GM12878 (cell line): ENCODE measurements around the gene UBE2E1. TPM values are rescaled to one million over a fixed set of nuclear protein-coding genes. Genes with fewer than 3 reads are reported as not detected.

Experiments
- ATAC-seq: fragments of 200-7000 bp; cut with Tn5 transposase; 3 replicates; pipeline ENCODE4 v1.9.1; 2020; ENCODE audit warnings: mild to moderate bottlenecking, moderate library complexity
- BruUV-seq: library from RNA; stranded (reverse); fragments of 400-500 nt; replicated peaks from 2 replicates; lab custom pipeline; 2021; lab: Mats Ljungman, UMichigan
- CTCF ChIA-PET: fragments of 300-600 bp; sonication (Branson Sonifier 250); formaldehyde crosslinking; extraction: SDS; loops from one replicate; lab custom pipeline; 2021; ENCODE audit warnings: inconsistent platforms; lab: Yijun Ruan, JAX
- POLR2A ChIA-PET: fragments of 350-600 bp; formaldehyde crosslinking; extraction: SDS; loops from one replicate; lab custom pipeline; 2021; ENCODE audit warnings: inconsistent platforms; lab: Charles Lee
- RAD21 ChIA-PET: fragments of 300-600 bp; sonication (Branson Sonifier 250); formaldehyde crosslinking; loops from one replicate; lab custom pipeline; 2023; ENCODE audit warnings: antibody characterized with exemption; ENCODE audit not compliant: unreplicated experiment; lab: Charles Lee
- SMC1A ChIA-PET: fragments of 300-600 bp; sonication (Branson Sonifier 250); formaldehyde crosslinking; loops from one replicate; lab custom pipeline; 2023; ENCODE audit not compliant: unreplicated experiment, uncharacterized antibody; lab: Charles Lee
- DNase-seq: peaks from one replicate; pipeline ENCODE4 v3.0.0-alpha.2; 2011; ENCODE audit warnings: low read depth, low spot score
- FAIRE-seq: peaks from 3 replicates; lab custom pipeline; 2011; peaks lifted over from hg19 to GRCh38; lab: Jason Lieb, UNC
- H2AFZ ChIP-seq: 2 replicates; pipeline ENCODE4 v1.6.0; 2011; ENCODE audit warnings: low read depth, low read length, control low read depth; ENCODE audit not compliant: control insufficient read depth
- H3K27ac ChIP-seq: 2 replicates; pipeline ENCODE4 v1.5.1; 2011; ENCODE audit warnings: control low read depth; ENCODE audit not compliant: control insufficient read depth, insufficient read depth
- H3K27me3 ChIP-seq, 2 experiments: replicated peaks in 1 of 2; 2 replicates each; pipeline versions ENCODE4 v1.6.0 to v1.6.1; 2011; ENCODE audit warnings: low read length in 1 of 2; ENCODE audit not compliant: control insufficient read depth in 2 of 2, insufficient read depth in 2 of 2
- H3K36me3 ChIP-seq, 2 experiments: 2 replicates each; pipeline ENCODE4 v1.5.1; 2011; ENCODE audit warnings: low read length in 1 of 2; ENCODE audit not compliant: control insufficient read depth in 2 of 2, insufficient read depth in 2 of 2
- H3K4me1 ChIP-seq: 2 replicates; pipeline ENCODE4 v1.6.1; 2011; ENCODE audit warnings: mild to moderate bottlenecking, low read length, moderate library complexity, mixed read lengths; ENCODE audit not compliant: control insufficient read depth, insufficient read depth
- H3K4me2 ChIP-seq: 2 replicates; pipeline ENCODE4 v1.6.0; 2011; ENCODE audit warnings: control low read depth; ENCODE audit not compliant: control insufficient read depth, insufficient read depth
- H3K4me3 ChIP-seq: fragments of 200-600 bp; sonication (generic); 2 replicates; pipeline ENCODE4 v1.5.1; 2016
- H3K79me2 ChIP-seq: 2 replicates; pipeline ENCODE4 v1.6.0; 2011; ENCODE audit warnings: low read length; ENCODE audit not compliant: control insufficient read depth, insufficient read depth
- H3K9ac ChIP-seq: 2 replicates; pipeline ENCODE4 v1.8.0; 2011; ENCODE audit warnings: low read length, control low read depth, mixed read lengths; ENCODE audit not compliant: control insufficient read depth, insufficient read depth
- H3K9me3 ChIP-seq: replicated peaks from 3 replicates; pipeline ENCODE4 v1.5.1; 2011; ENCODE audit warnings: mild to moderate bottlenecking, low read length; ENCODE audit not compliant: control insufficient read depth, insufficient read depth
- H4K20me1 ChIP-seq: 2 replicates; pipeline ENCODE4 v1.6.0; 2011; ENCODE audit not compliant: control insufficient read depth, insufficient read depth
- BMI1 ChIP-seq: fragments of 450-650 bp; IDR thresholded peaks from 2 replicates; pipeline ENCODE4 v1.6.1; 2016; ENCODE audit warnings: mild to moderate bottlenecking, moderate library complexity, borderline replicate concordance
- FOXK2 ChIP-seq: fragments of 450-650 bp; IDR thresholded peaks from 2 replicates; pipeline ENCODE4 v1.6.1; 2017; ENCODE audit warnings: mild to moderate bottlenecking, moderate library complexity
- FOXM1 ChIP-seq: IDR thresholded peaks from 2 replicates; pipeline ENCODE4 v1.6.1; 2012; ENCODE audit warnings: low read depth, mild to moderate bottlenecking, inconsistent platforms, low read length, moderate library complexity
- IKZF1 ChIP-seq: fragments of 450-650 bp; conservative IDR thresholded peaks from 2 replicates; pipeline ENCODE4 v1.6.1; 2017; ENCODE audit warnings: antibody characterized with exemption, mild to moderate bottlenecking
- LARP7 ChIP-seq: fragments of 450-650 bp; IDR thresholded peaks from 2 replicates; pipeline ENCODE4 v1.6.1; 2017; ENCODE audit warnings: mild to moderate bottlenecking
- MTA2 ChIP-seq: fragments of 450-650 bp; IDR thresholded peaks from 2 replicates; pipeline ENCODE4 v1.6.1; 2016; ENCODE audit warnings: low read depth, mild to moderate bottlenecking, moderate library complexity
- SIX5 ChIP-seq: IDR thresholded peaks from 2 replicates; pipeline ENCODE4 v1.6.1; 2011; ENCODE audit warnings: mild to moderate bottlenecking, low read depth, low read length, moderate library complexity; ENCODE audit not compliant: severe bottlenecking
- SPI1 ChIP-seq: IDR thresholded peaks from 2 replicates; pipeline ENCODE4 v1.6.1; 2011; ENCODE audit warnings: low read depth, mild to moderate bottlenecking, low read length, moderate library complexity, borderline replicate concordance; ENCODE audit not compliant: insufficient read depth
- STAT1 ChIP-seq: fragments of 450-650 bp; conservative IDR thresholded peaks from 2 replicates; pipeline ENCODE4 v1.6.1; 2014; ENCODE audit warnings: antibody characterized with exemption, mild to moderate bottlenecking
- TARDBP ChIP-seq: IDR thresholded peaks from 2 replicates; pipeline ENCODE4 v1.6.1; 2016; ENCODE audit warnings: borderline replicate concordance
- WRNIP1 ChIP-seq: IDR thresholded peaks from 2 replicates; pipeline ENCODE4 v1.6.1; 2011; ENCODE audit warnings: low read depth, low read length, improper control_type of control experiment, borderline replicate concordance
- ZNF207 ChIP-seq: fragments of 450-650 bp; IDR thresholded peaks from 2 replicates; pipeline ENCODE4 v1.6.1; 2014; ENCODE audit warnings: antibody characterized with exemption, mild to moderate bottlenecking, borderline replicate concordance
- WGBS: methylation state at CpG from one replicate; pipeline ENCODE4 v1.1.6; 2016; ENCODE audit warnings: low lambda C conversion rate; ENCODE audit not compliant: insufficient replicate concordance, insufficient coverage; ENCODE audit errors: missing lambda C conversion rate; 5-methylcytosine and 5-hydroxymethylcytosine counted together
- in situ Hi-C: fragments of 300-500 bp; cut with MboI; formaldehyde crosslinking; loops from 9 replicates; pipeline ENCODE4 v1.14.3; 2018; ENCODE audit warnings: mixed read lengths
- intact Hi-C: fragments of 100-400 bp; cut with micrococcal nuclease; formaldehyde crosslinking; loops from one replicate; pipeline ENCODE4 v1.14.2; 2022; ENCODE audit not compliant: unreplicated experiment
- polyA plus RNA-seq, 11 experiments: library from polyadenylated mRNA; depleted of rRNA in 4 of 11; unstranded in 6 of 11; stranded (reverse) in 5 of 11; fragments of >200 nt; fragmentation: Nextera tagmentation in 4 of 11; fragmentation: Illumina TruSeq in 1 of 11; extraction: Ambion mirVana in 4 of 11; extraction: Trizol in 1 of 11; gene quantifications; 1 replicate in 1 of 11; 2 replicates in 10 of 11; pipeline versions ENCODE4 v1.2.1 to v1.2.3, GENCODE V29; 2011 to 2016; ENCODE audit warnings: inconsistent platforms in 2 of 11, missing spikeins in 2 of 11, low read depth in 1 of 11
- total RNA-seq, 4 experiments: library from RNA; depleted of rRNA in 3 of 4; stranded (reverse); fragments of >200 nt in 3 of 4; fragmentation: Illumina TruSeq in 1 of 4; extraction: Trizol in 1 of 4; gene quantifications; 2 replicates each; pipeline versions ENCODE4 v1.2.1 to v1.2.3, GENCODE V29; 2013 to 2021
- TF ChIP-seq, protein P1 (sequence below): fragments of 450-650 bp; IDR thresholded peaks from 2 replicates; pipeline ENCODE4 v1.6.1; 2016; ENCODE audit warnings: mild to moderate bottlenecking
- TF ChIP-seq, protein P2 (sequence below): fragments of 450-650 bp; IDR thresholded peaks from 2 replicates; pipeline ENCODE4 v1.6.1; 2017; ENCODE audit warnings: mild to moderate bottlenecking, moderate library complexity
- TF ChIP-seq, protein P3 (sequence below): IDR thresholded peaks from 2 replicates; pipeline ENCODE4 v1.6.1; 2011; ENCODE audit warnings: mild to moderate bottlenecking, low read depth, low read length, moderate library complexity; ENCODE audit not compliant: insufficient replicate concordance

Gene UBE2E1
- total and polyA plus RNA-seq, 10 of the 15 experiments (the other 5 are each of a cell fraction or from before 2014, with no cell fraction given), result 18.7 to 425 (median 147) TPM

DNA sequence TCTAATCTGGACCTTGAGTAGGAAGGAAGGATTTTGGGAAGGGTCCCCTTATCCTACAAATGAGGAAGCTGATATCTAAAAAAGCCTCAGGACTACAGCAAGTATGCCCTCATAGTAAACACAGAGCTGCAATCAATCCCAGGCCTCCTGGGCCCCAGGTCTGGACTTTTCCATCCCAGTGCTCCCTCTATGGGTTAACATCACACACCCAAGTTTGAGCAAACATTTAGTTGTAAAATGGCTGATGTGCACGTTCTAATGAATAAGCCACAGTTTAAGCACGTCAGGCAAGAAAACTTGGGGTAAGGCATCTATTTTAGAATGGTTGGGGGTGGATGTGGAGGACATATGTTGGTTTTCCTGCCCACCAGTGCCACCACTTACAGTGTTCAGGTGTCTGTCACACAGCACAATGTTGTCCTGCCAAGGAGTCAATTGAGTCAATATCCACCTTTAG is 44.3 kb upstream of the UBE2E1 start:
- intact Hi-C loops (loop anchor here (2.0 to 5.0 kb wide), 6 partner anchors 49 to 601 kb away; partner anchors contain the start of genes NR1D2 and UBE2E2), in situ Hi-C loops (no loop called here)
- no peaks in the 10 kb centered on the region for H3K36me3 ChIP-seq
- H3K4me3 ChIP-seq, result peak overlapping the region; percentile 50; the same call in 1 of the 2 replicates
- ChIA-PET RAD21 (interaction anchor here (0.7 to 4.7 kb wide), 35 partner anchors 13 to 839 kb away, joined by 3 to 26 read pairs (median 5); partner anchors contain the start of genes NKIRAS1 and RPL15), POLR2A (interaction anchor here (0.9 to 1.5 kb wide), 4 partner anchors 33 to 103 kb away, joined by 3 to 7 read pairs (median 5); no protein-coding TSS in a partner anchor), SMC1A (interaction anchor here (0.8 to 5.3 kb wide), 39 partner anchors 9 to 839 kb away, joined by 3 to 36 read pairs (median 4); no protein-coding TSS in a partner anchor), CTCF (interaction anchor here (0.6 to 3.3 kb wide), 29 partner anchors 10 to 839 kb away, joined by 3 to 17 read pairs (median 4); no protein-coding TSS in a partner anchor)
- H3K27me3 ChIP-seq, result no peaks in the 10 kb centered on the region
- H4K20me1 ChIP-seq, result no peaks in the 10 kb centered on the region
- BruUV-seq, result no TSS peak
- peak overlapping the region; percentile 39 for H3K27ac ChIP-seq
- peaks cover 37% of the 10 kb centered on the region for H3K4me1 ChIP-seq
- H3K9ac ChIP-seq, result 0 out of 2 replicates have a peak overlapping the region, but pooled peaks have one; percentile 9
- FAIRE-seq (peak; percentile 7), DNase-seq (peak; percentile 56), ATAC-seq (peak; percentile 68)
- peak overlapping the region; percentile 75 for H2AFZ ChIP-seq
- WGBS, result 0% methylated on average over 2 of the region's 2 CpGs
- H3K9me3 ChIP-seq, result no peaks in the 10 kb centered on the region
- H3K79me2 ChIP-seq, result no peaks in the 10 kb centered on the region
- peak overlapping the region; percentile 70 for H3K4me2 ChIP-seq
- no peak for TF ChIP-seq STAT1
- TF ChIP-seq, protein P1, sequence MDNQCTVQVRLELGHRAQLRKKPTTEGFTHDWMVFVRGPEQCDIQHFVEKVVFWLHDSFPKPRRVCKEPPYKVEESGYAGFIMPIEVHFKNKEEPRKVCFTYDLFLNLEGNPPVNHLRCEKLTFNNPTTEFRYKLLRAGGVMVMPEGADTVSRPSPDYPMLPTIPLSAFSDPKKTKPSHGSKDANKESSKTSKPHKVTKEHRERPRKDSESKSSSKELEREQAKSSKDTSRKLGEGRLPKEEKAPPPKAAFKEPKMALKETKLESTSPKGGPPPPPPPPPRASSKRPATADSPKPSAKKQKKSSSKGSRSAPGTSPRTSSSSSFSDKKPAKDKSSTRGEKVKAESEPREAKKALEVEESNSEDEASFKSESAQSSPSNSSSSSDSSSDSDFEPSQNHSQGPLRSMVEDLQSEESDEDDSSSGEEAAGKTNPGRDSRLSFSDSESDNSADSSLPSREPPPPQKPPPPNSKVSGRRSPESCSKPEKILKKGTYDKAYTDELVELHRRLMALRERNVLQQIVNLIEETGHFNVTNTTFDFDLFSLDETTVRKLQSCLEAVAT, result no peak
- TF ChIP-seq, protein P2, sequence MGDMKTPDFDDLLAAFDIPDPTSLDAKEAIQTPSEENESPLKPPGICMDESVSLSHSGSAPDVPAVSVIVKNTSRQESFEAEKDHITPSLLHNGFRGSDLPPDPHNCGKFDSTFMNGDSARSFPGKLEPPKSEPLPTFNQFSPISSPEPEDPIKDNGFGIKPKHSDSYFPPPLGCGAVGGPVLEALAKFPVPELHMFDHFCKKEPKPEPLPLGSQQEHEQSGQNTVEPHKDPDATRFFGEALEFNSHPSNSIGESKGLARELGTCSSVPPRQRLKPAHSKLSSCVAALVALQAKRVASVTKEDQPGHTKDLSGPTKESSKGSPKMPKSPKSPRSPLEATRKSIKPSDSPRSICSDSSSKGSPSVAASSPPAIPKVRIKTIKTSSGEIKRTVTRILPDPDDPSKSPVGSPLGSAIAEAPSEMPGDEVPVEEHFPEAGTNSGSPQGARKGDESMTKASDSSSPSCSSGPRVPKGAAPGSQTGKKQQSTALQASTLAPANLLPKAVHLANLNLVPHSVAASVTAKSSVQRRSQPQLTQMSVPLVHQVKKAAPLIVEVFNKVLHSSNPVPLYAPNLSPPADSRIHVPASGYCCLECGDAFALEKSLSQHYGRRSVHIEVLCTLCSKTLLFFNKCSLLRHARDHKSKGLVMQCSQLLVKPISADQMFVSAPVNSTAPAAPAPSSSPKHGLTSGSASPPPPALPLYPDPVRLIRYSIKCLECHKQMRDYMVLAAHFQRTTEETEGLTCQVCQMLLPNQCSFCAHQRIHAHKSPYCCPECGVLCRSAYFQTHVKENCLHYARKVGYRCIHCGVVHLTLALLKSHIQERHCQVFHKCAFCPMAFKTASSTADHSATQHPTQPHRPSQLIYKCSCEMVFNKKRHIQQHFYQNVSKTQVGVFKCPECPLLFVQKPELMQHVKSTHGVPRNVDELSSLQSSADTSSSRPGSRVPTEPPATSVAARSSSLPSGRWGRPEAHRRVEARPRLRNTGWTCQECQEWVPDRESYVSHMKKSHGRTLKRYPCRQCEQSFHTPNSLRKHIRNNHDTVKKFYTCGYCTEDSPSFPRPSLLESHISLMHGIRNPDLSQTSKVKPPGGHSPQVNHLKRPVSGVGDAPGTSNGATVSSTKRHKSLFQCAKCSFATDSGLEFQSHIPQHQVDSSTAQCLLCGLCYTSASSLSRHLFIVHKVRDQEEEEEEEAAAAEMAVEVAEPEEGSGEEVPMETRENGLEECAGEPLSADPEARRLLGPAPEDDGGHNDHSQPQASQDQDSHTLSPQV, result no peak
- no peak for TF ChIP-seq TARDBP
- TF ChIP-seq BMI1, result no peak
- no peak for TF ChIP-seq WRNIP1
- TF ChIP-seq MTA2, result no peak
- TF ChIP-seq, protein P3, sequence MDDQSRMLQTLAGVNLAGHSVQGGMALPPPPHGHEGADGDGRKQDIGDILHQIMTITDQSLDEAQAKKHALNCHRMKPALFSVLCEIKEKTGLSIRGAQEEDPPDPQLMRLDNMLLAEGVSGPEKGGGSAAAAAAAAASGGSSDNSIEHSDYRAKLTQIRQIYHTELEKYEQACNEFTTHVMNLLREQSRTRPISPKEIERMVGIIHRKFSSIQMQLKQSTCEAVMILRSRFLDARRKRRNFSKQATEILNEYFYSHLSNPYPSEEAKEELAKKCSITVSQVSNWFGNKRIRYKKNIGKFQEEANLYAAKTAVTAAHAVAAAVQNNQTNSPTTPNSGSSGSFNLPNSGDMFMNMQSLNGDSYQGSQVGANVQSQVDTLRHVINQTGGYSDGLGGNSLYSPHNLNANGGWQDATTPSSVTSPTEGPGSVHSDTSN, result no peak
- no peak for TF ChIP-seq SPI1
- TF ChIP-seq FOXK2, result no peak
- no peak for TF ChIP-seq SIX5
- TF ChIP-seq LARP7, result no peak
- TF ChIP-seq IKZF1, result peak; percentile 56; the same call in 1 of the 2 replicates
- peak; percentile 25; the same call in 1 of the 2 replicates for TF ChIP-seq FOXM1
- no peak for TF ChIP-seq ZNF207
